CD14-positive monocyte (primary cell): ENCODE measurements around the gene ETV3L. TPM values are rescaled to one million over a fixed set of nuclear protein-coding genes. Genes with fewer than 3 reads are reported as not detected.

Source experiments
- DNase-seq, 3 donors: peaks; one replicate each; pipeline ENCODE4 v3.0.0-alpha.2; 2011 to 2022
- H2AFZ ChIP-seq: 2 replicates; pipeline ENCODE4 v1.6.0; 2012; ENCODE audit warnings: mild to moderate bottlenecking, low read depth, low read length, inconsistent platforms; ENCODE audit not compliant: insufficient read depth, poor library complexity, severe bottlenecking
- H3K27ac ChIP-seq, 2 donors: 1 replicate in 1 of 2; 2 replicates in 1 of 2; pipeline ENCODE4 v1.5.1; 2012 to 2013; ENCODE audit warnings: low read length in 2 of 2, control low read depth in 1 of 2, inconsistent platforms in 1 of 2, low read depth in 1 of 2, mild to moderate bottlenecking in 1 of 2
- H3K27me3 ChIP-seq, 2 donors: one replicate each; pipeline versions ENCODE4 v1.6.0 to v1.6.1; 2011 to 2013; ENCODE audit warnings: low read length in 2 of 2; ENCODE audit not compliant: control insufficient read depth in 2 of 2, insufficient read depth in 2 of 2
- H3K36me3 ChIP-seq, 2 donors: replicated peaks in 1 of 2; 1 replicate in 1 of 2; 2 replicates in 1 of 2; pipeline versions ENCODE4 v1.5.1 to v1.6.1; 2012 to 2013; ENCODE audit warnings: low read length in 2 of 2, control low read depth in 1 of 2, inconsistent platforms in 1 of 2, mild to moderate bottlenecking in 1 of 2; ENCODE audit not compliant: insufficient read depth in 2 of 2, control insufficient read depth in 1 of 2
- H3K4me1 ChIP-seq, 2 donors: 1 replicate in 1 of 2; 2 replicates in 1 of 2; pipeline versions ENCODE4 v1.5.1 to v1.6.1; 2012 to 2013; ENCODE audit warnings: low read length in 2 of 2, control low read depth in 1 of 2, inconsistent platforms in 1 of 2, mild to moderate bottlenecking in 1 of 2, moderate library complexity in 1 of 2; ENCODE audit not compliant: insufficient read depth in 2 of 2, control insufficient read depth in 1 of 2
- H3K4me2 ChIP-seq: replicated peaks from 2 replicates; pipeline ENCODE3; 2012; ENCODE audit warnings: low read length, moderate library complexity, mild to moderate bottlenecking; ENCODE audit not compliant: poor library complexity, severe bottlenecking; ENCODE audit errors: extremely low read depth
- H3K4me3 ChIP-seq, 3 experiments: fragments of 200-600 bp in 1 of 3; sonication (generic) in 1 of 3; replicated peaks in 1 of 3; 1 replicate in 2 of 3; 2 replicates in 1 of 3; pipeline ENCODE4 v1.5.1; 2011 to 2013; ENCODE audit warnings: low read length in 3 of 3, mild to moderate bottlenecking in 3 of 3, control low read depth in 2 of 3, low read depth in 2 of 3, inconsistent platforms in 1 of 3, moderate library complexity in 1 of 3
- H3K79me2 ChIP-seq: 2 replicates; pipeline ENCODE4 v1.6.0; 2012; ENCODE audit warnings: mild to moderate bottlenecking, control low read depth, inconsistent platforms, low read length, moderate library complexity; ENCODE audit not compliant: insufficient read depth
- H3K9ac ChIP-seq: 2 replicates; pipeline ENCODE4 v1.6.0; 2017; ENCODE audit warnings: low read length, mild to moderate bottlenecking; ENCODE audit not compliant: insufficient read depth, poor library complexity, severe bottlenecking
- H3K9me3 ChIP-seq, 2 donors: replicated peaks in 1 of 2; 1 replicate in 1 of 2; 2 replicates in 1 of 2; pipeline versions ENCODE4 v1.5.1 to v1.6.1; 2012 to 2013; ENCODE audit warnings: low read length in 2 of 2, control low read depth in 1 of 2; ENCODE audit not compliant: control insufficient read depth in 1 of 2, insufficient read depth in 1 of 2
- H4K20me1 ChIP-seq: 2 replicates; pipeline ENCODE4 v1.6.0; 2012; ENCODE audit warnings: mild to moderate bottlenecking, low read length, control low read depth, moderate library complexity; ENCODE audit not compliant: insufficient read depth
- H3K27ac Mint-ChIP-seq, 7 donors: one replicate each; pipeline ENCODE4 v1.8.0; 2020; ENCODE audit warnings: mild to moderate bottlenecking in 7 of 7, mixed read lengths in 7 of 7, moderate library complexity in 6 of 7, inconsistent platforms in 2 of 7
- H3K27me3 Mint-ChIP-seq, 3 donors: one replicate each; pipeline ENCODE4 v1.8.0; 2021 to 2022; ENCODE audit warnings: low read depth in 3 of 3, mild to moderate bottlenecking in 3 of 3, mixed read lengths in 3 of 3, moderate library complexity in 3 of 3, inconsistent platforms in 1 of 3
- H3K36me3 Mint-ChIP-seq, 2 donors: one replicate each; pipeline ENCODE4 v1.8.0; 2020; ENCODE audit warnings: mixed read lengths in 2 of 2, inconsistent platforms in 1 of 2, mild to moderate bottlenecking in 1 of 2
- H3K4me1 Mint-ChIP-seq: one replicate; pipeline ENCODE4 v1.8.0; 2020; ENCODE audit warnings: mild to moderate bottlenecking, mixed read lengths
- H3K4me3 Mint-ChIP-seq, 2 donors: one replicate each; pipeline ENCODE4 v1.8.0; 2020; ENCODE audit warnings: mild to moderate bottlenecking in 2 of 2, mixed read lengths in 2 of 2, moderate library complexity in 1 of 2
- H3K9me3 Mint-ChIP-seq, 7 donors: one replicate each; pipeline ENCODE4 v1.8.0; 2020 to 2022; ENCODE audit warnings: mixed read lengths in 7 of 7, mild to moderate bottlenecking in 6 of 7, moderate library complexity in 6 of 7, inconsistent platforms in 2 of 7
- CTCF ChIP-seq: fragments of 200-600 bp; IDR thresholded peaks from one replicate; pipeline ENCODE4 v1.8.0; 2022; ENCODE audit warnings: antibody characterized with exemption, mild to moderate bottlenecking
- WGBS: methylation state at CpG from one replicate; pipeline ENCODE4 v1.1.5; 2013; ENCODE audit warnings: missing lambda C conversion rate; ENCODE audit not compliant: insufficient coverage; 5-methylcytosine and 5-hydroxymethylcytosine counted together
- intact Hi-C, 2 donors: fragments of 100-400 bp; cut with micrococcal nuclease; formaldehyde crosslinking; loops; one replicate each; pipeline versions ENCODE4 v1.15.0 to v1.15.1; 2023
- polyA plus RNA-seq, 3 donors: library from polyadenylated mRNA; depleted of rRNA in 1 of 3; unstranded in 2 of 3; stranded (reverse) in 1 of 3; fragments of 300-500 nt in 2 of 3; fragments of >200 nt in 1 of 3; fragmentation: Illumina TruSeq in 2 of 3; gene quantifications; 1 replicate in 2 of 3; 2 replicates in 1 of 3; pipeline ENCODE4 v1.2.3, GENCODE V29; 2012 to 2021

ETV3L gene
- polyA plus RNA-seq, 3 donors, result 0.26 to 0.41 TPM; not detected in 1

GRCh38 chr1:157077394-157077793 is 22.2 kb downstream of the ETV3L start:
- peaks cover 11% of the 10 kb centered on the region for H3K4me1 Mint-ChIP-seq

GRCh38 chr1:157073944-157074685 is 25.5 kb downstream of the ETV3L start:
- peaks cover 11% of the 10 kb centered on the region for H3K4me1 Mint-ChIP-seq
- H2AFZ ChIP-seq, result peak overlapping the region; percentile 85
- H3K36me3 Mint-ChIP-seq, result no peaks in the 10 kb centered on the region

More at GRCh38 chr1:157077394-157077793, 22.2 kb downstream of the ETV3L start:
- 100% methylated on average over 1 of the region's 1 CpG for WGBS
- no peak overlapping the region for H3K9ac ChIP-seq
- H3K4me3 ChIP-seq, result no peak overlapping the region
- no peak overlapping the region for H3K27ac Mint-ChIP-seq
- no peaks in the 10 kb centered on the region for H3K36me3 Mint-ChIP-seq
- H3K4me3 Mint-ChIP-seq, result no peak overlapping the region
- peaks cover 2 to 17% (median 15%) of the 10 kb centered on the region in 3 donors for H3K27me3 Mint-ChIP-seq
- no peak overlapping the region for H3K4me2 ChIP-seq
- H3K9me3 Mint-ChIP-seq, result peaks cover 0 to 5% (median 0%) of the 10 kb centered on the region in 7 donors
- no peaks in the 10 kb centered on the region for H3K27me3 ChIP-seq
- H3K9me3 ChIP-seq, result no peaks in the 10 kb centered on the region
- peaks cover 0 to 9% of the 10 kb centered on the region in 2 donors for H3K4me1 ChIP-seq
- no peaks in the 10 kb centered on the region for H4K20me1 ChIP-seq
- H2AFZ ChIP-seq, result no peak overlapping the region
- H3K79me2 ChIP-seq, result no peaks in the 10 kb centered on the region
- TF ChIP-seq CTCF, result no peak
- intact Hi-C loops, result loop anchor here in 1 of 2 donors (10.0 kb wide), 1 partner anchor 143 kb away; no protein-coding TSS in a partner anchor
- no peak overlapping the region for H3K27ac ChIP-seq
- no peaks in the 10 kb centered on the region for H3K36me3 ChIP-seq
- no peak for DNase-seq

More at GRCh38 chr1:157073944-157074685, 25.5 kb downstream of the ETV3L start:
- Histone ChIP-seq H3K4me2 (peak overlapping the region; percentile 31), H3K4me1 (peaks cover 0 to 9% of the 10 kb centered on the region in 2 donors), H3K4me3 (peak overlapping the region in 1 of 3 experiments; percentile 39), H3K9ac (no peak overlapping the region), H3K27me3 (no peaks in the 10 kb centered on the region), H3K36me3 (no peaks in the 10 kb centered on the region), H3K27ac (no peak overlapping the region), H3K9me3 (no peaks in the 10 kb centered on the region), H4K20me1 (no peaks in the 10 kb centered on the region), H3K79me2 (no peaks in the 10 kb centered on the region)
- Mint-ChIP-seq H3K4me3 (peak overlapping the region; percentile 14 to 77), H3K9me3 (peaks cover 0 to 3% (median 0%) of the 10 kb centered on the region in 7 donors), H3K27ac (no peak overlapping the region), H3K27me3 (peaks cover 2 to 15% (median 15%) of the 10 kb centered on the region in 3 donors)
- peak; percentile 79 for TF ChIP-seq CTCF
- 32% methylated on average over 32 of the region's 35 CpGs for WGBS
- intact Hi-C loops, result loop anchor here in 1 of 2 donors (10.0 kb wide), 1 partner anchor 139 kb away; no protein-coding TSS in a partner anchor
- peak; percentile 49 to 68 (median 63) for DNase-seq
